Lower leg skin (tissue), 4 donors: ENCODE measurements around the gene SH2D4B. TPM values are rescaled to one million over a fixed set of nuclear protein-coding genes. Genes with fewer than 3 reads are reported as not detected.

Experiments
- DNase-seq, 2 donors: peaks; one replicate each; pipeline ENCODE4 v3.0.0-alpha.2; 2019; ENCODE audit warnings: low spot score in 2 of 2
- H3K4me3 ChIP-seq: fragments of 200-600 bp; sonication (generic); 2 replicates; pipeline ENCODE4 v1.5.1; 2017; ENCODE audit warnings: mild to moderate bottlenecking, low read depth; ENCODE audit not compliant: poor library complexity, severe bottlenecking
- POLR2A ChIP-seq, 2 donors: fragments of 450-650 bp; IDR thresholded peaks; one replicate each; pipeline ENCODE4 v1.6.1; 2016 to 2017; ENCODE audit warnings: antibody characterized with exemption in 2 of 2, mild to moderate bottlenecking in 1 of 2, moderate library complexity in 1 of 2
- WGBS, 2 donors: methylation state at CpG; one replicate each; pipeline ENCODE4 v1.1.5; 2018; 5-methylcytosine and 5-hydroxymethylcytosine counted together
- intact Hi-C: fragments of 100-400 bp; cut with DNase I; formaldehyde crosslinking; loops from one replicate; pipeline ENCODE4 v1.15.0; 2023; ENCODE audit warnings: low total_unique reads
- total RNA-seq, 4 donors: library from RNA; depleted of rRNA; stranded (reverse); fragments of >200 nt; gene quantifications; one replicate each; pipeline ENCODE4 v1.1.0, GENCODE V29; 2016
- TF ChIP-seq, protein P1 (sequence below), 3 donors: fragments of 450-650 bp; IDR thresholded peaks; one replicate each; pipeline ENCODE4 v1.5.1; 2016; ENCODE audit warnings: antibody characterized with exemption in 3 of 3, mild to moderate bottlenecking in 3 of 3, moderate library complexity in 2 of 3

The SH2D4B gene
- total RNA-seq, 4 donors from 2014 or later = 0.13 TPM; not detected in 3

DNA sequence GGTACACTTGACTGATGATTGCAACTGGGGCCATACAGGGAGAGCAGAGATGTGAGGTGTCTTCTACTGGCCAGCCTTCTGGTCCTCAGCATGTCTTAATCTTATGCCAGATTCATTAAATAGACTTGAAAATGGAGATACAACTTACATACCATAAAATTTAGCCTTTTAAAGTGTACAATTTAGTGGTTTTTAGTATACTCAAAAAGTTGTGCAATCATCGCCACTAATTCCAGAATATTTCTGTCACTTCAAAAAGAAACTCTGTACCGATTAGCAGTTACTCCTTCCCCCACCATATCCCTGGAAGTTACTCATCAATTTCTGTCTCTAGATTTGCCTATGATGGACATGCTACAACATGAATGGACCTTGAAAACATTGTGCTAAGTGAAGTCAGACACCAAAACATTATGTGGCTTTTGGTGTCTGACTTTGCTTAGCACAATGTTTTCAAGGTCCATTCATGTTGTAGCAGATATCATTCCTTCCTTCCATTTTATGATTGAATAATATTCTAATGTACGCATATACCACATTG, 53.0 kb downstream of the SH2D4B start:
- TF ChIP-seq, protein P1, sequence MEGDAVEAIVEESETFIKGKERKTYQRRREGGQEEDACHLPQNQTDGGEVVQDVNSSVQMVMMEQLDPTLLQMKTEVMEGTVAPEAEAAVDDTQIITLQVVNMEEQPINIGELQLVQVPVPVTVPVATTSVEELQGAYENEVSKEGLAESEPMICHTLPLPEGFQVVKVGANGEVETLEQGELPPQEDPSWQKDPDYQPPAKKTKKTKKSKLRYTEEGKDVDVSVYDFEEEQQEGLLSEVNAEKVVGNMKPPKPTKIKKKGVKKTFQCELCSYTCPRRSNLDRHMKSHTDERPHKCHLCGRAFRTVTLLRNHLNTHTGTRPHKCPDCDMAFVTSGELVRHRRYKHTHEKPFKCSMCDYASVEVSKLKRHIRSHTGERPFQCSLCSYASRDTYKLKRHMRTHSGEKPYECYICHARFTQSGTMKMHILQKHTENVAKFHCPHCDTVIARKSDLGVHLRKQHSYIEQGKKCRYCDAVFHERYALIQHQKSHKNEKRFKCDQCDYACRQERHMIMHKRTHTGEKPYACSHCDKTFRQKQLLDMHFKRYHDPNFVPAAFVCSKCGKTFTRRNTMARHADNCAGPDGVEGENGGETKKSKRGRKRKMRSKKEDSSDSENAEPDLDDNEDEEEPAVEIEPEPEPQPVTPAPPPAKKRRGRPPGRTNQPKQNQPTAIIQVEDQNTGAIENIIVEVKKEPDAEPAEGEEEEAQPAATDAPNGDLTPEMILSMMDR (IDR thresholded peaks at IDR 0.05) = no peak
- TF ChIP-seq POLR2A (IDR thresholded peaks at IDR 0.05) = no peak
- H3K4me3 ChIP-seq = no peak overlapping the region
- intact Hi-C loops = no loop called here
- no peak for DNase-seq
- WGBS, 2 donors = 69 to 82% methylated on average over 3 of the region's 3 CpGs

DNA sequence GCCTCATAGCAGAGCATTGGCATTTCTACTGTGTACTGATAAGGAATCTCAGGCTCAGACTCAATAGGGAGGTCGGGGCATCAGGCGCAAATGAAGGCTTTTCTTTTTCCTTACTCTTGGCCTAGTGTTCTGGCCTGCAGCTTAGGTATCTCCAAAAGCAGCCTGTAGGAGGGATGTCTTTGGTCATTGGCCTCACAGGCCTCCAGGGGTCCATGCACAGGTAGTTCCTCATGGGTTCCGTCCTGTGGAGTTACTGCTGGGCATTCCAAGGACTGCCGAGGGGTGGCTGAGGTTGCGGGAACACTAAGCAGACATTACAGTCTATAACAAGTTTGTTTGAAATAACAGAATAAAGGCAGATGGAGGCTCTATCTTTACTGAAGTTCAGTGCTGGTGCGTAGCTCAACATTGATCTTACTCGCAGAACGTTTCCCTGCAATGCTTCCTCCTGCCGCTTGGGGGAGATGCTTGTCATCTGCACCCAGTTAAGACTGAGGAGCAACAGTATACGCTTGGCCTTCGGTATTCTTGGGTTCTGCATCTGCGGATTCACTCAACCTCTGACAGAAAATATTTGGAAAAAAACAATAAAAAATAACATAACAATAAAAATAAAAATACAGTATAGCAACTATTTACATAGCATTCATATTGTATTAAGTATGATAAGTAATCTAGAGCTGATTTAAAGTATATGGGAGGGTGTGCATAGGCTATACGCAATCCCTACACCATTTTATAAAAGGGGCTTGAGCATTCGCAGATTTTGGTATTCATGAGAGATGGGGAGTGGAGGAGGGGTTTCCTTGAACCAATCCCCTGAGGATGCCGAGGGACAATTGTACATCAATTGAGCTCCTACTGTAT, 58.9 kb downstream of the SH2D4B start:
- H3K4me3 ChIP-seq = no peak overlapping the region
- DNase-seq = peak in 1 of 2 donors; percentile 39
- TF ChIP-seq POLR2A (IDR thresholded peaks at IDR 0.05) = no peak
- TF ChIP-seq, protein P1 (IDR thresholded peaks at IDR 0.05) = no peak
- intact Hi-C loops = no loop called here
- WGBS, 2 donors = 70% methylated on average over 15 of the region's 15 CpGs

DNA sequence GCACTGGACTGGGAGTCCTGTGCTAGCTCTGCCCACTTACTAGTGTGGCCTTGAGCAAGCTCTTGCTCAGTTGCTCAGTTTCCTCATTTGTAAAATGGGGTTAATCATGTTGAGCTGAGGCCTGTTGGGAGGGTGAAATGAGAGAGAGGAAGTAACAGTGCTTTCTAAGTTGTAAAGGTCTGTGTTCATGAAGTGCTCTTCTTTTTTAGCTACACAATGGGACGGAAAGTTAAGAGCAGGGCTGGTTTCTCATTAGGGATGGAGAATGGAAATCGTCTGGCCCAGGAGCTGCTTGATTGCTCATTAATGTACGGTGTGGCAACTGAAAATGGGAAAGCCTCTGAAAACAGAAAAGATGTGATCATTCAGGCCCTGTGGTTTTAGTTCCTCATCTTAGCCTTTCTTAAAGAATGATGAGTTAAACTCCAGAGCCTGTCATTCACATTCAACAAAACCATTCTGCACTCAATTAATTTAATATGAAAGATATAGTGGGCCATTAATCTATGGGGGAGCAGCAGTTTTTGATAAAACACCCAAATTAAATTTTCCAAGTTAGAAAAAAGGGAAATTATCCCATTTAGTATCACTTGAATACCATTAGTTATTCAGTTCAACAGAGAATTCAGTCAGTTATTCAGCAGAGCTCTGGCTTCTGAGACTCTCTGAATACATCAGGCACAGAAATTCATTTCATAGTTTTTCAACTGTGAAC, 60.5 kb downstream of the SH2D4B start:
- H3K4me3 ChIP-seq = no peak overlapping the region
- TF ChIP-seq, protein P1 (IDR thresholded peaks at IDR 0.05) = no peak
- no peak for TF ChIP-seq POLR2A (IDR thresholded peaks at IDR 0.05)
- DNase-seq = peak in 1 of 2 donors; percentile 21
- 68 to 78% methylated on average over 3 of the region's 3 CpGs for whole genome bisulfite sequencing, 2 donors
- intact Hi-C loops = no loop called here

DNA sequence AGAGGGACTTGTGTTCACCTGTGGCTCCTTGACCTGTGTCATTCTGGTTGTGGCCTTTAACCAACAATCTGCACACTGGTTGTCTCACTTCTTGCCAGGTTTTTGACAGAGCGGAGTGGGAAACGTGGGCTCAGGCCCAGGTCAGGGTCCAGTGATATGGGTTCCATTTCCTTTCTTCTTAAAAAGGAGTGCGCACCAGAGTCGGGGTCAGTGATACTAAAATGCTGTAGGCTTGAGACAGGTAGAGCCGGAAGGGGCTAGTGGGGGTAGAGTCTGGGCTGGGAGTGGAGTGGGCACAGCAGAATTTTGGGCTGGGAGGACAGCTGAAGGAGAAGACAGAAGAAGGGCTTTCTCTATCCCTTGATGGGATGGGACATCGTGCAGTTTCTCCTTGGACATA, 61.2 kb downstream of the SH2D4B start:
- intact Hi-C loops = no loop called here
- peak in 1 of 2 donors; percentile 29 for DNase-seq
- H3K4me3 ChIP-seq = no peak overlapping the region
- whole genome bisulfite sequencing, 2 donors = 94% methylated on average over 6 of the region's 6 CpGs
- no peak for TF ChIP-seq POLR2A (IDR thresholded peaks at IDR 0.05)
- TF ChIP-seq, protein P1 (IDR thresholded peaks at IDR 0.05) = no peak

DNA sequence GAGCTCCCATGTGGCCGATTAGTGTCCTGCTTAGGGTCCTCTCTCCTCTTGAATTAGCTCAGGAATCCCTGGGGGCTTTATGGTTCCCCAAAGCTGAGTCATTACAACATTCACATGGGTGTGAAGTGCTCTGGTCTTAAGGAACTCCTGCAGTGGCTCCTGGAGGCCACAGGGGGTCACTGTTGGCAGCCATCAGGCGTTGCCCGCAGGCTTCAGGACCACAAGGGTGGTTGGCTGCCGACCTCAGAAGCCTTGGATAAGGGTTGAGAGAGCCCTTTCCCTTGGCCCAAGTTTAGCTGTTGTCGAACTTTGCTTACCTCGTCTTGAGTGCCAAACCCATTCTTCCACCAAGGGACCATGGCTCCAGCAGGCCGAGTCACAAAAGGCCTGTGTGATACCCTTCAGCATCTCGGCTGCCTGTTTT, 61.7 kb downstream of the SH2D4B start:
- no peak overlapping the region for H3K4me3 ChIP-seq
- no peak for TF ChIP-seq POLR2A (IDR thresholded peaks at IDR 0.05)
- TF ChIP-seq, protein P1 (IDR thresholded peaks at IDR 0.05) = no peak
- WGBS, 2 donors = 54 to 57% methylated on average over 8 of the region's 8 CpGs
- intact Hi-C loops = no loop called here
- peak in 1 of 2 donors; percentile 70 for DNase-seq
